ENCODE results near the gene AIFM1. TPM values are rescaled to one million over a fixed set of nuclear protein-coding genes. Genes with fewer than 3 reads are reported as not detected.
A peak's percentile ranks its signal among the peaks of the same experiment; 100 is the strongest.

AIFM1 gene
- total RNA-seq, 3 donors from 2014 or later = 45.3 to 66.9 (median 50.0) TPM

- no peak for DNase-seq
- no peak overlapping the region for H3K4me3 ChIP-seq
Measured at GRCh38 chrX:130083107-130083490, 82.5 kb downstream of the AIFM1 start.

GRCh38 chrX:130082244-130083106 is 83.2 kb downstream of the AIFM1 start:
- H3K36me3 ChIP-seq (ENCODE audit: low read depth) = no peaks in the 10 kb centered on the region
- TF ChIP-seq, protein P1, sequence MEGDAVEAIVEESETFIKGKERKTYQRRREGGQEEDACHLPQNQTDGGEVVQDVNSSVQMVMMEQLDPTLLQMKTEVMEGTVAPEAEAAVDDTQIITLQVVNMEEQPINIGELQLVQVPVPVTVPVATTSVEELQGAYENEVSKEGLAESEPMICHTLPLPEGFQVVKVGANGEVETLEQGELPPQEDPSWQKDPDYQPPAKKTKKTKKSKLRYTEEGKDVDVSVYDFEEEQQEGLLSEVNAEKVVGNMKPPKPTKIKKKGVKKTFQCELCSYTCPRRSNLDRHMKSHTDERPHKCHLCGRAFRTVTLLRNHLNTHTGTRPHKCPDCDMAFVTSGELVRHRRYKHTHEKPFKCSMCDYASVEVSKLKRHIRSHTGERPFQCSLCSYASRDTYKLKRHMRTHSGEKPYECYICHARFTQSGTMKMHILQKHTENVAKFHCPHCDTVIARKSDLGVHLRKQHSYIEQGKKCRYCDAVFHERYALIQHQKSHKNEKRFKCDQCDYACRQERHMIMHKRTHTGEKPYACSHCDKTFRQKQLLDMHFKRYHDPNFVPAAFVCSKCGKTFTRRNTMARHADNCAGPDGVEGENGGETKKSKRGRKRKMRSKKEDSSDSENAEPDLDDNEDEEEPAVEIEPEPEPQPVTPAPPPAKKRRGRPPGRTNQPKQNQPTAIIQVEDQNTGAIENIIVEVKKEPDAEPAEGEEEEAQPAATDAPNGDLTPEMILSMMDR (IDR thresholded peaks at IDR 0.05) = no peak
- H3K4me3 ChIP-seq = no peak overlapping the region
- ATAC-seq (peak; percentile 61), DNase-seq (peak; percentile 35 to 79 (median 40))
- H3K4me1 ChIP-seq (ENCODE audit: low read depth) = no peaks in the 10 kb centered on the region
- intact Hi-C loops (cut with DNase I, micrococcal nuclease) = no loop called here
- no peaks in the 10 kb centered on the region for H3K9me3 ChIP-seq

More at GRCh38 chrX:130083107-130083490, 82.5 kb downstream of the AIFM1 start:
- Histone ChIP-seq H3K9me3 (no peaks in the 10 kb centered on the region), H3K4me1 (ENCODE audit: low read depth) (no peaks in the 10 kb centered on the region), H3K36me3 (ENCODE audit: low read depth) (no peaks in the 10 kb centered on the region)
- TF ChIP-seq, protein P1 (IDR thresholded peaks at IDR 0.05) = no peak
- intact Hi-C loops (cut with DNase I, micrococcal nuclease) = no loop called here
- no peak for ATAC-seq

DNA sequence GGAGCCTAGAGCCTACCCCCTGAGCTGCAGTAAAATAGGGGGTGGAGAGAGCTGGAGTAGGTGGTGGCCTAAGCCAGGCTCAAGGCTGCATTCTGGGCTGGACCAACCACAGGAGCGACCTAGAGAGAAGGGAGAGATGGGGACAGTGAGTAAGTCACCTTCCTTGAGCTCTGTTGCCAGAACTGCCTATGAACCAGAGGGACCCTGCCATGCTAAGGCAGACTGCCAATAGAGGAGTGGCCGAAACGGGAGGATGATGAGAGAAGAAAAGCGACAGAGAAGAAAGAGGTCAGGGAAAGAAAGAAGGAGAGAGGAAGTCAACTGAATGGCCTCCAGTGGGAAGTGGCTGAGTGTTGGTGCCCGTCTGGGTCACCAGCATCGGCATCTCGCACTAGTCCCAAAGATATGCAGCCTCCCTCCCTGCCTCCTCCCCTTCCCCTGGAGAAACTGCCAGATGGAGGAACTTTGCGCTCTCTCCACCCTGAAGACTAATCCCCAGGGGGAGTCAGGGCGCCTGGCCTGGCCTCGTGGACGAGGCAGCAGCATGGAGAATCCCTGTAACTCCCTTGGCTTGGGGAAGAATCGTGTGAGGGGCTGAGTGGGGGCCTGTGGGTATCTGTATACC is 84.1 kb downstream of the AIFM1 start:
- TF ChIP-seq, protein P1 (IDR thresholded peaks at IDR 0.05) = no peak
- Histone ChIP-seq H3K36me3 (ENCODE audit: low read depth) (no peaks in the 10 kb centered on the region), H3K9me3 (no peaks in the 10 kb centered on the region), H3K4me1 (ENCODE audit: low read depth) (no peaks in the 10 kb centered on the region), H3K4me3 (no peak overlapping the region)
- intact Hi-C loops (cut with DNase I, micrococcal nuclease) = loop anchor here in 1 of 2 donors (2.0 kb wide), 1 partner anchor 109 kb away; no protein-coding TSS in a partner anchor
- ATAC-seq (no peak), DNase-seq (peak in 1 of 3 donors; percentile 8)

- peak in 1 of 3 donors; percentile 16 for DNase-seq
- H3K9me3 ChIP-seq = no peaks in the 10 kb centered on the region
- no peak overlapping the region for H3K4me3 ChIP-seq
- no peaks in the 10 kb centered on the region for H3K4me1 ChIP-seq (ENCODE audit: low read depth)
- no peak for ATAC-seq
- intact Hi-C loops (cut with DNase I, micrococcal nuclease) = loop anchor here in 1 of 2 donors (2.0 kb wide), 1 partner anchor 110 kb away; no protein-coding TSS in a partner anchor
- TF ChIP-seq, protein P1 (IDR thresholded peaks at IDR 0.05) = no peak
- no peaks in the 10 kb centered on the region for H3K36me3 ChIP-seq (ENCODE audit: low read depth)
Measured at GRCh38 chrX:130080791-130081367, 84.8 kb downstream of the AIFM1 start.

DNA sequence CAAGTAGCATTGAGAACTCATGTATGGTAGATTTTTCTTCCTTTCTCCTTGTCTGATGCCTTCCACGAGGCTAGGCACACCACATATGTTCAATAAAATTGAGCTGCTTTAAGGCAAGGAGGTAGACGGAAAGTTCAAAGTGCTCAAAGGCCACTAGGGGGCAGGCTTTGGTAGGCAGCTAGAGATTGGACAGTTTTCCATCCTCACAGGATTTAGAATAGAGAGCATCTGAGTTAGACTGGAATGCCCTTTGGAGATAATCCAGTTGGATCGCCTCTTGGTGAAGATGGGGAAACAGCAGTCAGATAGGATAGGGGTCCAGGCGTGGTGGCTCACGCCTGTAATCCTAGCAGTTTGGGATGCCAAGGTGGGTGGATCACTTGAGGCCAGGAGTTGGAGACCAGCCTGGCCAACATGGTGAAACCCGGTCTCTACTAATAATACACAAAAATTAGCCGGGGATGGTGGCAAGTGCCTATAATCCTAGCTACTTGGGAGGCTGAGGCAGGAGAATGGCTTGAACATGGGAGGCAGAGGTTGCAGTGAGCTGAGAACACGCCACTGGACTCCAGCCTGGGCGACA is 85.7 kb downstream of the AIFM1 start:
- no peaks in the 10 kb centered on the region for H3K4me1 ChIP-seq (ENCODE audit: low read depth)
- no peaks in the 10 kb centered on the region for H3K36me3 ChIP-seq (ENCODE audit: low read depth)
- H3K4me3 ChIP-seq = no peak overlapping the region
- TF ChIP-seq, protein P1 (IDR thresholded peaks at IDR 0.05) = no peak
- no peaks in the 10 kb centered on the region for H3K9me3 ChIP-seq
- peak; percentile 70 for ATAC-seq
- intact Hi-C loops (cut with DNase I, micrococcal nuclease) = loop anchor here (2.0 to 10.0 kb wide), 2 partner anchors 111 to 115 kb away; no protein-coding TSS in a partner anchor
- DNase-seq = peak in 2 of 3 donors; percentile 35 to 71

All from mucosa of descending colon (tissue), 3 donors.